GM10266 (cell line): ENCODE measurements around the gene WNT2.

Experiments
- DNase-seq: peaks from one replicate; pipeline ENCODE4 v3.0.0; 2012; ENCODE audit errors: extremely low spot score
- CTCF ChIP-seq: IDR thresholded peaks from 2 replicates; pipeline ENCODE4 v1.5.1; 2012; ENCODE audit warnings: mild to moderate bottlenecking, low read depth; ENCODE audit not compliant: control insufficient read depth, insufficient read depth; ENCODE audit errors: missing control alignments

The WNT2 gene

GRCh38 chr7:117274951-117275350, 47.9 kb downstream of the WNT2 start:
- DNase-seq = no peak
- TF ChIP-seq CTCF = no peak

GRCh38 chr7:117273814-117274225, 49.0 kb downstream of the WNT2 start:
- DNase-seq = no peak
- no peak for TF ChIP-seq CTCF

GRCh38 chr7:117273325-117273724, 49.5 kb downstream of the WNT2 start:
- TF ChIP-seq CTCF = no peak
- DNase-seq = no peak

- TF ChIP-seq CTCF = no peak
- DNase-seq = no peak
Observed at GRCh38 chr7:117272017-117272759, 50.7 kb downstream of the WNT2 start.

- no peak for TF ChIP-seq CTCF
Observed at GRCh38 chr7:117271566-117271965, 51.3 kb downstream of the WNT2 start.

GRCh38 chr7:117270371-117270770, 52.5 kb downstream of the WNT2 start:
- DNase-seq = no peak
- no peak for TF ChIP-seq CTCF

More at GRCh38 chr7:117271566-117271965, 51.3 kb downstream of the WNT2 start:
- no peak for DNase-seq

GRCh38 chr7:117269886-117270285, 53.0 kb downstream of the WNT2 start:
- DNase-seq = no peak
- no peak for TF ChIP-seq CTCF
